Hepatocyte (in vitro differentiated cells): Measurements from ENCODE around the gene CMTM4. TPM values are rescaled to one million over a fixed set of nuclear protein-coding genes. Genes with fewer than 3 reads are reported as not detected.

ENCODE experiments used
- DNase-seq: peaks from one replicate; pipeline ENCODE4 v3.0.0-alpha.2; 2016; ENCODE audit warnings: low spot score
- H2AFZ ChIP-seq: fragments of 200-600 bp; sonication (generic); 2 replicates; pipeline ENCODE4 v1.6.0; 2016; ENCODE audit warnings: antibody characterized with exemption, mild to moderate bottlenecking
- H3K27ac ChIP-seq: fragments of 200-600 bp; sonication (generic); 2 replicates; pipeline ENCODE4 v1.5.1; 2016; ENCODE audit warnings: mild to moderate bottlenecking
- H3K27me3 ChIP-seq: fragments of 200-600 bp; sonication (generic); 2 replicates; pipeline ENCODE4 v1.6.1; 2016
- H3K36me3 ChIP-seq: fragments of 200-600 bp; sonication (generic); replicated peaks from 2 replicates; pipeline ENCODE4 v1.5.1; 2016; ENCODE audit warnings: low read depth; ENCODE audit not compliant: insufficient read depth
- H3K4me1 ChIP-seq: fragments of 200-600 bp; sonication (generic); 2 replicates; pipeline ENCODE4 v1.5.1; 2016; ENCODE audit warnings: mild to moderate bottlenecking, moderate library complexity; ENCODE audit not compliant: insufficient read depth
- H3K4me2 ChIP-seq: fragments of 200-600 bp; sonication (generic); 2 replicates; pipeline ENCODE4 v1.6.0; 2016
- H3K4me3 ChIP-seq: fragments of 200-600 bp; sonication (generic); 2 replicates; pipeline ENCODE4 v1.5.1; 2016; ENCODE audit warnings: mild to moderate bottlenecking
- H3K79me2 ChIP-seq: fragments of 200-600 bp; sonication (generic); 2 replicates; pipeline ENCODE4 v1.6.0; 2017; ENCODE audit warnings: mild to moderate bottlenecking
- H3K9me2 ChIP-seq: fragments of 200-600 bp; sonication (generic); replicated peaks from 2 replicates; pipeline ENCODE4 v1.6.0; 2017; ENCODE audit warnings: mild to moderate bottlenecking; ENCODE audit not compliant: insufficient read depth
- H3K9me3 ChIP-seq: fragments of 200-600 bp; sonication (generic); 2 replicates; pipeline ENCODE4 v1.5.1; 2016; ENCODE audit warnings: low read depth, mild to moderate bottlenecking
- H4K20me1 ChIP-seq: fragments of 200-600 bp; sonication (generic); 2 replicates; pipeline ENCODE4 v1.6.0; 2016; ENCODE audit warnings: mild to moderate bottlenecking; ENCODE audit not compliant: insufficient read depth, poor library complexity, severe bottlenecking
- EZH2 ChIP-seq: fragments of 200-600 bp; sonication (generic); IDR thresholded peaks from 2 replicates; pipeline ENCODE4 v1.6.1; 2016; ENCODE audit warnings: antibody characterized with exemption, mild to moderate bottlenecking, borderline replicate concordance
- EZH2phosphoT487 ChIP-seq: fragments of 200-600 bp; sonication (generic); IDR thresholded peaks from one replicate; pipeline ENCODE4 v1.6.1; 2018; ENCODE audit warnings: antibody characterized with exemption, mild to moderate bottlenecking, low read depth, moderate library complexity; ENCODE audit not compliant: unreplicated experiment, severe bottlenecking
- WGBS: methylation state at CpG from one replicate; pipeline ENCODE4 v1.1.6; 2016; ENCODE audit warnings: low lambda C conversion rate; ENCODE audit errors: missing lambda C conversion rate; 5-methylcytosine and 5-hydroxymethylcytosine counted together
- polyA plus RNA-seq: library from polyadenylated mRNA; unstranded; fragments of >200 nt; fragmentation: Nextera tagmentation; extraction: Ambion mirVana; gene quantifications from 2 replicates; pipeline ENCODE4 v1.2.1, GENCODE V29; 2016
- total RNA-seq: library from RNA; depleted of rRNA; stranded (reverse); fragments of >200 nt; gene quantifications from 2 replicates; pipeline ENCODE4 v1.2.3, GENCODE V29; 2014
- TF ChIP-seq, protein P1 (sequence below): fragments of 200-600 bp; sonication (generic); IDR thresholded peaks from 2 replicates; pipeline ENCODE4 v1.5.1; 2016; ENCODE audit warnings: antibody characterized with exemption, mild to moderate bottlenecking; ENCODE audit not compliant: poor library complexity

CMTM4 gene
- total and polyA plus RNA-seq, 2 experiments from 2014 or later = 19.2 to 77.9 TPM

DNA sequence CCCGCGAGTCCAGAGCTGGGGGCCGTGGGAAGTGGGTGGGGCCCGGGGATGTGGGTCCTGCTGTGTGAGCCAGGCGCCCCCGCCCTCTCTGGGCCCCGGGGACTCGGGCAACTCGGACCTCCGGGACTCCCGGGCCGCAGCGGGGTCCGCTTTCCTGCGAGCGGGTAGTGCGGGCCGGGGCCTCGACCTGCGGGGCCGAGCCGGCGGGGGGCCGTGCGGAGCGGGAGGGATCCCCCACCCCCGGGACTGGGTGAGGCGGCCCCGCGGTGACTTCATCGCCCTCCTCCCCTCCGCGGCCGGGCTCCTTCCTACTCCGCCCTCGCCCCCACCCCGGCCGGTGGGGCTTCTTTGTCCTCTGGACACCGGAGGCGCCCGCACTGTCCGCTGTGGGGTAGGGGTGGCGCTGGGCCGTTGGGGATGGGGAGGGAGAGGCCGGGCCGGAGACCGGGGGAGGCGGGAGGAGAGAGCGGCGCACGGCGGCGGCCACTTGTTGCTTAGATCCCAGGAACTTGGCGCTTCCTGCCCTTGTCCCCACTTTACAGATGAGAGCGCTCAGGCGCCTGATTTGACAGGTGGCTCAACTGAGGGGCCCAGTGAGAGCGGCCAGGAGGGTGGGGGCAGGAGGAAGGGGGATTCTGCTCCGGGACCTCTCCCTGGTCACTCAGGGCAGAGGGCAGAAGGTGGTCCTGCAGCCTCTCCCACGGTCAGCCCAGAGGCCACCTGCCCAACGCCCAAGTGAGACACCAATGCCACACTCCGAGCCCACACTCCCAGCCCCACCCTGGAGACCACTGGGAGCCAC, 91.2 kb downstream of the CMTM4 start:
- peaks cover 32% of the 10 kb centered on the region for H3K79me2 ChIP-seq
- H4K20me1 ChIP-seq = peaks cover 26% of the 10 kb centered on the region
- peak overlapping the region; percentile 95 for H3K4me3 ChIP-seq
- H3K27me3 ChIP-seq = no peaks in the 10 kb centered on the region
- no peaks in the 10 kb centered on the region for H3K9me3 ChIP-seq
- peak overlapping the region; percentile 85 for H2AFZ ChIP-seq
- WGBS = 62% methylated on average over 2 of the region's 61 CpGs
- H3K9me2 ChIP-seq = no peaks in the 10 kb centered on the region
- no peak for TF ChIP-seq EZH2
- TF ChIP-seq EZH2phosphoT487 = no peak
- TF ChIP-seq, protein P1, sequence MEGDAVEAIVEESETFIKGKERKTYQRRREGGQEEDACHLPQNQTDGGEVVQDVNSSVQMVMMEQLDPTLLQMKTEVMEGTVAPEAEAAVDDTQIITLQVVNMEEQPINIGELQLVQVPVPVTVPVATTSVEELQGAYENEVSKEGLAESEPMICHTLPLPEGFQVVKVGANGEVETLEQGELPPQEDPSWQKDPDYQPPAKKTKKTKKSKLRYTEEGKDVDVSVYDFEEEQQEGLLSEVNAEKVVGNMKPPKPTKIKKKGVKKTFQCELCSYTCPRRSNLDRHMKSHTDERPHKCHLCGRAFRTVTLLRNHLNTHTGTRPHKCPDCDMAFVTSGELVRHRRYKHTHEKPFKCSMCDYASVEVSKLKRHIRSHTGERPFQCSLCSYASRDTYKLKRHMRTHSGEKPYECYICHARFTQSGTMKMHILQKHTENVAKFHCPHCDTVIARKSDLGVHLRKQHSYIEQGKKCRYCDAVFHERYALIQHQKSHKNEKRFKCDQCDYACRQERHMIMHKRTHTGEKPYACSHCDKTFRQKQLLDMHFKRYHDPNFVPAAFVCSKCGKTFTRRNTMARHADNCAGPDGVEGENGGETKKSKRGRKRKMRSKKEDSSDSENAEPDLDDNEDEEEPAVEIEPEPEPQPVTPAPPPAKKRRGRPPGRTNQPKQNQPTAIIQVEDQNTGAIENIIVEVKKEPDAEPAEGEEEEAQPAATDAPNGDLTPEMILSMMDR = no peak
- H3K27ac ChIP-seq = peak overlapping the region; percentile 92
- no peaks in the 10 kb centered on the region for H3K36me3 ChIP-seq
- peak; percentile 77 for DNase-seq
- peaks cover 12% of the 10 kb centered on the region for H3K4me1 ChIP-seq
- peak overlapping the region; percentile 84 for H3K4me2 ChIP-seq

DNA sequence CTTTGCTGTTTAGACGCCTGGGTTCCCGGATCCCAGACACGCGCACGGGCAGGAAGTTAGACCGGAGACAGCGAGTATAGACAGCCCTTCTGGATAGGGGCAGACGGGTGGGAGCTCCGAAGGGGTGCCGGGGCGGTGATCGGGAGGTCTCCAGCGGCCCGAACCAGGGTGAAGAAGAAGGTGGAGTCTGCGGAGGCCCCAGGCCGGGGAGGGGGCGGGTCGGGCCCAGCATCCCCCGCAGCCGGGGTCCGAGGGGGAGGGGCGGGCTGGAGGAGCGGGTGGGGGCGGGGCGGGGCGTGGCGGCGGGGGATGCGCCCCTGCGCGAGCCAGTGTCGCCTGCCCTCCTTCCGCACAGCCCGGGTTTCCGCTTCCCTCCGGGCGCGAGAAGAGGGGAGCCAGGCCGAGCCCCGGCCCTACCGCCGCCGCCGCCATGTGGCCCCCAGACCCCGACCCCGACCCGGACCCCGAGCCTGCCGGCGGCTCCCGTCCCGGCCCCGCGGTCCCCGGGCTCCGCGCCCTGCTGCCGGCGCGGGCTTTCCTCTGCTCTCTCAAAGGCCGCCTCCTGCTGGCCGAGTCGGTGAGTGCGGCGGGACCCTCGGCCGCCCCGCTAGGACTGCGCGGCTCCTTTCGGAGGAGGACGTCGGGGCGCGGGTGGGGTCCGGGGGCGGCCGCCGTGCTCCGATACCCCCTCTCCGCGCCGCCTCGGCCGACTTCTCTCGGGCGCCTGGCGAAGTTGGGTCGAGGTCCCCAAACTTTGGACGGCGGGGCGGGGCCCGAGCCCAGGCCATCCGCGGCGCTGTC, 92.0 kb downstream of the CMTM4 start, which contains the start of gene CMTM3:
Gene CMTM3, plus strand, starts transcription at position 329 of the 801 bp plus-strand sequence. Its CDS starts 102 bp downstream, at position 431.
- H3K9me2 ChIP-seq = no peaks in the 10 kb centered on the region
- 3% methylated on average over 6 of the region's 96 CpGs for WGBS
- no peaks in the 10 kb centered on the region for H3K9me3 ChIP-seq
- peaks cover 23% of the 10 kb centered on the region for H4K20me1 ChIP-seq
- peaks cover 12% of the 10 kb centered on the region for H3K4me1 ChIP-seq
- H3K4me2 ChIP-seq = peak within 1 kb of the TSS; percentile 84
- H3K4me3 ChIP-seq = peak within 1 kb of the TSS; percentile 95
- H3K27me3 ChIP-seq = no peaks in the 10 kb centered on the region
- peak; percentile 87 for DNase-seq
- H3K79me2 ChIP-seq = peaks cover 31% of the 10 kb centered on the region
- peak within 1 kb of the TSS; percentile 92 for H3K27ac ChIP-seq
- H2AFZ ChIP-seq = peak within 1 kb of the TSS; percentile 85
- H3K36me3 ChIP-seq = no peaks in the 10 kb centered on the region
- TF ChIP-seq, protein P1 = peak; percentile 87
- no peak for TF ChIP-seq EZH2

DNA sequence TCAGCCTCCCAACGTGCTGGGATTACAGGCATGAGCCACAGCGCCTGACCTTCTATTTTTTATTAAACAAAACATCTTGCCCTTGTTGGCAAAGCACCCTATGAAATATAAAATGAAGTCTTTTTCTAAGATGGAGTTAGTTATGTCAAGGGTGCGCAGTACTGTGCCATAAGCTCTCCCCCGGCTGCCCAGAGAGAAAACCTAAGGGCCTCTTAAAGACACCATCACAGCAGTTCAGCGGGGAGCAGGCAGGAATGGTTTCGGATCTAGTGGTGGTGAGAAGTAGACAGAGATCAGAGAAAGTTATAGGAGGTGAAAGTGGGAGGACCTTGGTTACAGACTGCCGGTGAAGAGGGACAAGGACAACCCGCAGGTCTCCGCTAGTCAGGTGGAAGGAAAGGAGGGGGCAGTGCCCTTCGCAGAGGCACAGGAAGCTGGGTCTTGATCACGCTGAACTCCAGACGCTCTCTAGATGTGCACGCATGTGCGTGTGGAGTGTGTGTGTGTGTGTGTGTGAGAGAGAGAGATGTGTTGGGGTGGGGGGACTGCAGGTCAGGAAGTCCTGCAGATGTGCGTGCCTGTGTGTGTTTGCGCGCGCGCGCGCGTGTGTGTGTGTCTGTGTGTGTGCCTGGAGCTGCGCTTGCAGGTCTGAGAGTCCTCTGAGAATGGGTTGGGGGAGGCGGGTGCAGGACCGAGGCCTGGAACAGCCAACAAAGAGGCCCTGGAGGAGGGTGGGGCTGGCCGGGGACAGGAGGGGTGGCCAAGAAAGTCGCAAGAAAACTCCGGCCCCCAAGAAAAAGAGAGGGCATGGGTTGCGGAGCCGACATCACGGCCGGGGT, 92.8 kb downstream of the CMTM4 start:
- peak overlapping the region; percentile 95 for H3K4me3 ChIP-seq
- no peaks in the 10 kb centered on the region for H3K27me3 ChIP-seq
- no peaks in the 10 kb centered on the region for H3K36me3 ChIP-seq
- TF ChIP-seq, protein P1 = no peak
- TF ChIP-seq EZH2phosphoT487 = no peak
- no peak for TF ChIP-seq EZH2
- H3K4me2 ChIP-seq = peak overlapping the region; percentile 84
- H2AFZ ChIP-seq = peak overlapping the region; percentile 64
- H3K9me2 ChIP-seq = no peaks in the 10 kb centered on the region
- peak overlapping the region; percentile 92 for H3K27ac ChIP-seq
- peaks cover 22% of the 10 kb centered on the region for H3K79me2 ChIP-seq
- H3K4me1 ChIP-seq = peaks cover 12% of the 10 kb centered on the region
- DNase-seq = peak; percentile 85
- H4K20me1 ChIP-seq = peaks cover 16% of the 10 kb centered on the region
- WGBS = 10% methylated on average over 25 of the region's 32 CpGs
- no peaks in the 10 kb centered on the region for H3K9me3 ChIP-seq
